Endothelial cell of umbilical vein (primary cell): Measurements from ENCODE around the gene NDUFS4. TPM values are rescaled to one million over a fixed set of nuclear protein-coding genes. Genes with fewer than 3 reads are reported as not detected.

Experiments used
- BruUV-seq: library from RNA; stranded (reverse); fragments of 400-500 nt; replicated peaks from 2 replicates; lab custom pipeline; 2021; lab: Mats Ljungman, UMichigan
- CTCF ChIA-PET: fragments of 300-600, 350-600 bp; sonication (Branson Sonifier 250); formaldehyde crosslinking; loops from one replicate; lab custom pipeline; 2021; ENCODE audit warnings: antibody characterized with exemption, inconsistent platforms; lab: Charles Lee
- POLR2A ChIA-PET: fragments of 300-600, 350-600 bp; sonication (Branson Sonifier 250); formaldehyde crosslinking; loops from one replicate; lab custom pipeline; 2021; ENCODE audit warnings: antibody characterized with exemption, inconsistent platforms; lab: Charles Lee
- DNase-seq: peaks from one replicate; pipeline ENCODE4 v3.0.0-alpha.2; 2011; ENCODE audit warnings: low read depth, low spot score
- FAIRE-seq: peaks from 2 replicates; lab custom pipeline; 2011; peaks lifted over from hg19 to GRCh38; lab: Jason Lieb, UNC
- H2AFZ ChIP-seq: 2 replicates; pipeline ENCODE4 v1.6.0; 2012; ENCODE audit warnings: low read depth, low read length, control low read depth, inconsistent platforms
- H3K27ac ChIP-seq: 2 replicates; pipeline ENCODE4 v1.5.1; 2011; ENCODE audit warnings: low read depth, mild to moderate bottlenecking, control low read depth, low read length, moderate library complexity; ENCODE audit not compliant: insufficient read depth
- H3K27me3 ChIP-seq, 2 experiments: 2 replicates each; pipeline versions ENCODE4 v1.6.0 to v1.6.1; 2011; ENCODE audit warnings: low read length in 2 of 2, mixed read lengths in 1 of 2; ENCODE audit not compliant: control insufficient read depth in 2 of 2, insufficient read depth in 2 of 2
- H3K36me3 ChIP-seq, 2 experiments: 2 replicates in 1 of 2; 3 replicates in 1 of 2; pipeline ENCODE4 v1.5.1; 2011; ENCODE audit warnings: low read length in 2 of 2, mild to moderate bottlenecking in 1 of 2, moderate library complexity in 1 of 2; ENCODE audit not compliant: control insufficient read depth in 2 of 2, insufficient read depth in 2 of 2; ENCODE audit errors: extremely low read depth in 1 of 2
- H3K4me1 ChIP-seq: 3 replicates; pipeline ENCODE4 v1.5.1; 2011; ENCODE audit warnings: mild to moderate bottlenecking, low read length; ENCODE audit not compliant: control insufficient read depth, insufficient read depth; ENCODE audit errors: extremely low read depth
- H3K4me2 ChIP-seq: 2 replicates; pipeline ENCODE4 v1.6.1; 2011; ENCODE audit warnings: low read length, control low read depth, mixed read lengths; ENCODE audit not compliant: insufficient read depth
- H3K4me3 ChIP-seq, 3 experiments: fragments of 200-600 bp in 1 of 3; sonication (generic), shearing (Covaris generic) in 1 of 3; replicated peaks in 1 of 3; 2 replicates each; pipeline ENCODE4 v1.5.1; 2011 to 2016; ENCODE audit warnings: control low read depth in 3 of 3, low read length in 3 of 3, mild to moderate bottlenecking in 2 of 3, inconsistent platforms in 1 of 3, low read depth in 1 of 3, moderate library complexity in 1 of 3; ENCODE audit not compliant: insufficient read depth in 1 of 3
- H3K79me2 ChIP-seq: 2 replicates; pipeline ENCODE4 v1.6.0; 2012; ENCODE audit warnings: low read length, inconsistent platforms; ENCODE audit not compliant: control insufficient read depth, insufficient read depth
- H3K9ac ChIP-seq: replicated peaks from 2 replicates; pipeline ENCODE3; 2011; ENCODE audit warnings: low read length, control low read depth; ENCODE audit not compliant: insufficient read depth; ENCODE audit errors: extremely low read depth
- H3K9me1 ChIP-seq: replicated peaks from 3 replicates; pipeline ENCODE4 v1.6.0; 2011; ENCODE audit warnings: mild to moderate bottlenecking, low read length; ENCODE audit not compliant: control insufficient read depth, insufficient read depth; ENCODE audit errors: extremely low read depth
- H3K9me3 ChIP-seq: replicated peaks from 2 replicates; pipeline ENCODE4 v1.5.1; 2012; ENCODE audit warnings: low read length, inconsistent platforms; ENCODE audit not compliant: control insufficient read depth, insufficient read depth
- H4K20me1 ChIP-seq: replicated peaks from 2 replicates; pipeline ENCODE3; 2011; ENCODE audit warnings: mild to moderate bottlenecking, low read length; ENCODE audit not compliant: control insufficient read depth, insufficient read depth; ENCODE audit errors: extremely low read depth
- CTCF ChIP-seq, 2 donors: IDR thresholded peaks; 1 replicate in 1 of 2; 2 replicates in 1 of 2; pipeline ENCODE4 v1.5.1; 2011; ENCODE audit warnings: low read length in 2 of 2, mild to moderate bottlenecking in 2 of 2, moderate library complexity in 2 of 2, control low read depth in 1 of 2, inconsistent platforms in 1 of 2, low read depth in 1 of 2; ENCODE audit not compliant: insufficient read depth in 1 of 2; ENCODE audit errors: extremely low read depth in 1 of 2
- EZH2 ChIP-seq: IDR thresholded peaks from 2 replicates; pipeline ENCODE4 v1.6.1; 2012; ENCODE audit warnings: borderline replicate concordance, low read depth, mild to moderate bottlenecking, moderate library complexity, low read length, inconsistent platforms; ENCODE audit not compliant: severe bottlenecking
- FOS ChIP-seq: IDR thresholded peaks from 2 replicates; pipeline ENCODE4 v1.6.1; 2011; ENCODE audit warnings: mild to moderate bottlenecking, low read length, moderate library complexity, borderline replicate concordance; ENCODE audit not compliant: insufficient read depth
- GATA2 ChIP-seq: IDR thresholded peaks from 2 replicates; pipeline ENCODE4 v1.7.0; 2011; ENCODE audit warnings: low read depth, mild to moderate bottlenecking, moderate library complexity, mixed read lengths, low read length; ENCODE audit not compliant: insufficient read length, insufficient read depth
- JUN ChIP-seq: IDR thresholded peaks from 2 replicates; pipeline ENCODE4 v1.6.1; 2011; ENCODE audit warnings: borderline replicate concordance, low read depth; ENCODE audit not compliant: insufficient read length, insufficient read depth
- MAX ChIP-seq: IDR thresholded peaks from 2 replicates; pipeline ENCODE4 v1.6.1; 2011; ENCODE audit not compliant: insufficient read depth, insufficient read length
- MYC ChIP-seq: IDR thresholded peaks from one replicate; pipeline ENCODE4 v1.6.1; 2011; ENCODE audit warnings: mild to moderate bottlenecking, low read depth, low read length
- POLR2A ChIP-seq: IDR thresholded peaks from 2 replicates; pipeline ENCODE4 v1.6.1; 2012; ENCODE audit warnings: low read depth, mild to moderate bottlenecking, control low read depth, low read length
- POLR2AphosphoS5 ChIP-seq: IDR thresholded peaks from 2 replicates; pipeline ENCODE4 v1.6.1; 2012; ENCODE audit warnings: low read depth, mild to moderate bottlenecking, control low read depth, low read length, moderate library complexity; ENCODE audit not compliant: insufficient read depth
- dilution Hi-C: fragments of 300-500 bp; cut with MboI; formaldehyde crosslinking; loops from one replicate; pipeline ENCODE4 v1.15.0; 2019; ENCODE audit warnings: low sequenced_read_pairs; ENCODE audit not compliant: extremely low pct_ligation_motif_present
- intact Hi-C: fragments of 100-400 bp; cut with micrococcal nuclease; formaldehyde crosslinking; loops from one replicate; pipeline ENCODE4 v1.10.0; 2022
- polyA plus RNA-seq, 4 experiments: library from polyadenylated mRNA; depleted of rRNA in 3 of 4; stranded (reverse) in 3 of 4; unstranded in 1 of 4; fragments of >200 nt; gene quantifications; 2 replicates each; pipeline versions ENCODE4 v1.2.1 to v1.2.3, GENCODE V29; 2011 to 2012; ENCODE audit warnings: missing spikeins in 1 of 4
- total RNA-seq: library from RNA; stranded (reverse); gene quantifications from 2 replicates; pipeline ENCODE4 v1.2.3, GENCODE V29; 2021

NDUFS4 gene
- total and polyA plus RNA-seq, 2 donors (not counting 3 experiments of a cell fraction or from before 2014, with no cell fraction given), result 70.4 to 76.2 TPM

GRCh38 chr5:53631251-53631650 lies 70.8 kb downstream of the NDUFS4 start:
- H2AFZ ChIP-seq, result no peak overlapping the region
- no peak overlapping the region for H3K4me2 ChIP-seq
- POLR2A ChIA-PET, result no interaction called here
- H3K9me3 ChIP-seq, result no peaks in the 10 kb centered on the region
- no peaks in the 10 kb centered on the region for H4K20me1 ChIP-seq
- no peak overlapping the region for H3K27ac ChIP-seq
- dilution Hi-C loops, result no loop called here
- CTCF ChIA-PET, result interaction anchor here (1.3 kb wide), 1 partner anchor 11 kb away, joined by 3 read pairs; no protein-coding TSS in a partner anchor
- no peaks in the 10 kb centered on the region for H3K27me3 ChIP-seq
- FAIRE-seq (no peak), DNase-seq (no peak)
- no peaks in the 10 kb centered on the region for H3K9me1 ChIP-seq
- intact Hi-C loops, result no loop called here
- BruUV-seq, result no TSS peak
- no peak overlapping the region for H3K4me3 ChIP-seq
- H3K9ac ChIP-seq, result no peak overlapping the region
- peaks cover 5% of the 10 kb centered on the region for H3K79me2 ChIP-seq
- TF ChIP-seq EZH2 (no peak), MAX (no peak), POLR2A (no peak), GATA2 (no peak), FOS (no peak), POLR2AphosphoS5 (no peak), CTCF (IDR thresholded peaks at IDR 0.05; ENCODE audit: extremely low read depth in 1 of 2, insufficient read depth in 1 of 2, low read depth in 1 of 2, low read length in 2 of 2) (no peak), MYC (no peak), JUN (no peak)
- H3K4me1 ChIP-seq, result no peaks in the 10 kb centered on the region
- no peaks in the 10 kb centered on the region for H3K36me3 ChIP-seq
